ENCODE data around the gene PDLIM5.

PDLIM5 gene

GRCh38 chr4:94428884-94429283 lies 22.9 kb upstream of the PDLIM5 start:
- no peak for DNase-seq (ENCODE audit: low read depth)

- no peak for DNase-seq (ENCODE audit: low read depth)
These were observed 21.3 kb upstream of the PDLIM5 start for GRCh38 chr4:94430406-94430805.

GRCh38 chr4:94431388-94431787 lies 20.4 kb upstream of the PDLIM5 start:
- DNase-seq (ENCODE audit: low read depth): no peak

- no peak for DNase-seq (ENCODE audit: low read depth)
These were observed 17.2 kb upstream of the PDLIM5 start for GRCh38 chr4:94434505-94434904.

GRCh38 chr4:94435874-94436273 lies 15.9 kb upstream of the PDLIM5 start:
- DNase-seq (ENCODE audit: low read depth): no peak

GRCh38 chr4:94436512-94436911 lies 15.2 kb upstream of the PDLIM5 start:
- no peak for DNase-seq (ENCODE audit: low read depth)

- no peak for DNase-seq (ENCODE audit: low read depth)
These were observed 12.1 kb upstream of the PDLIM5 start for GRCh38 chr4:94439606-94440005.

GRCh38 chr4:94441838-94442237 lies 9.9 kb upstream of the PDLIM5 start:
- DNase-seq (ENCODE audit: low read depth): no peak

GRCh38 chr4:94442251-94442650 lies 9.5 kb upstream of the PDLIM5 start:
- DNase-seq (ENCODE audit: low read depth): no peak

GRCh38 chr4:94446386-94446785 lies 5.4 kb upstream of the PDLIM5 start:
- DNase-seq (ENCODE audit: low read depth): no peak

GRCh38 chr4:94447754-94448411 lies 3.9 kb upstream of the PDLIM5 start:
- no peak for DNase-seq (ENCODE audit: low read depth)

- no peak for DNase-seq (ENCODE audit: low read depth)
These were observed 2.8 kb upstream of the PDLIM5 start for GRCh38 chr4:94448815-94449375.

- no peak for DNase-seq (ENCODE audit: low read depth)
These were observed 569 bp upstream of the PDLIM5 start for GRCh38 chr4:94451051-94451694.

- DNase-seq (ENCODE audit: low read depth): no peak
These were observed 982 bp downstream of the PDLIM5 start for GRCh38 chr4:94452476-94453371.

- no peak for DNase-seq (ENCODE audit: low read depth)
These were observed 1.7 kb downstream of the PDLIM5 start for GRCh38 chr4:94453391-94453963.

GRCh38 chr4:94454405-94454804 lies 2.7 kb downstream of the PDLIM5 start:
- DNase-seq (ENCODE audit: low read depth): no peak

GRCh38 chr4:94455081-94455480 lies 3.3 kb downstream of the PDLIM5 start:
- DNase-seq (ENCODE audit: low read depth): no peak

- DNase-seq (ENCODE audit: low read depth): no peak
These were observed 6.0 kb downstream of the PDLIM5 start for GRCh38 chr4:94457692-94458106.

GRCh38 chr4:94458682-94459081 lies 6.9 kb downstream of the PDLIM5 start:
- DNase-seq (ENCODE audit: low read depth): no peak

GRCh38 chr4:94459462-94460161 lies 7.9 kb downstream of the PDLIM5 start:
- DNase-seq (ENCODE audit: low read depth): no peak

GRCh38 chr4:94461506-94461905 lies 9.8 kb downstream of the PDLIM5 start:
- DNase-seq (ENCODE audit: low read depth): no peak

GRCh38 chr4:94462572-94462971 lies 10.8 kb downstream of the PDLIM5 start:
- DNase-seq (ENCODE audit: low read depth): no peak

Data from activated T-cell treated with anti-CD3 and anti-CD28 coated beads for 24 hours (primary cell).